ENCODE results near the gene CYP4F3. TPM values are rescaled to one million over a fixed set of nuclear protein-coding genes. Genes with fewer than 3 reads are reported as not detected.

Gene CYP4F3
- total RNA-seq, 1 donor from 2014 or later: 0.41 TPM

DNA sequence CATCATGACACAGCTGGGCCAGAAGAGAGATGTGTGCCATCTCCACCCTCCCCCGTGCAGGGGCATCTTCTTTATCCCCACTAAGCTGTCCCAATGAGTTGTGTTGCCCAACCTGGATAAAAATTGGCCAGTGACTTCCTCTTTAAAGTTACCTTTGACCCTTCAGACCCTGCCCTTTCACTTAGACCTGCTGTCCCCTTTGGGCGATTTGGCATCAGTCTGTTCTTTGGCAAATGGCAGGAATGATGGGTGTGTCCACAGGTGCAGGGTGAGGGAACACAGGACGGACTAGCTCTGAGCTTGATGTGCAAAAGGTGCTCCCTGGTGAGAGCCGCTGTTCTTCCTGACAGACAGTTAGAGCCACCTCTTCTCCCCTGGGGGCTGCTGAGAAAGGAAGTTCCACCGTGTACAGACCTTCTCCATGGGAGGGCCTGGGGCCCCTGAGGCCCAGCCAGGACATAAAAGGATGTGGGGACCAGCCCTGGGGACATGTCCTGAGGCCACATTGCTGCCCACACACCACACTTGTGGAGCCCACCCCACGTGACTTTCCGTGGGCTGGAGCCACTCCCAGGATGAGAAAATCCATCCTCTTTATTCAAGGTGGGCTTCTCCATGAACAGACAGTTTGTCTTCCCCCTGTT lies 23.9 kb upstream of the CYP4F3 start:
- Histone ChIP-seq H3K27me3 (peaks cover 13% of the 10 kb centered on the region), H3K36me3 (no peaks in the 10 kb centered on the region), H3K27ac (no peak overlapping the region), H3K4me3 (no peak overlapping the region), H3K9me3 (no peaks in the 10 kb centered on the region), H3K4me1 (no peaks in the 10 kb centered on the region)
- intact Hi-C loops (cut with DNase I): no loop called here
- ATAC-seq: no peak
- TF ChIP-seq, protein P1, sequence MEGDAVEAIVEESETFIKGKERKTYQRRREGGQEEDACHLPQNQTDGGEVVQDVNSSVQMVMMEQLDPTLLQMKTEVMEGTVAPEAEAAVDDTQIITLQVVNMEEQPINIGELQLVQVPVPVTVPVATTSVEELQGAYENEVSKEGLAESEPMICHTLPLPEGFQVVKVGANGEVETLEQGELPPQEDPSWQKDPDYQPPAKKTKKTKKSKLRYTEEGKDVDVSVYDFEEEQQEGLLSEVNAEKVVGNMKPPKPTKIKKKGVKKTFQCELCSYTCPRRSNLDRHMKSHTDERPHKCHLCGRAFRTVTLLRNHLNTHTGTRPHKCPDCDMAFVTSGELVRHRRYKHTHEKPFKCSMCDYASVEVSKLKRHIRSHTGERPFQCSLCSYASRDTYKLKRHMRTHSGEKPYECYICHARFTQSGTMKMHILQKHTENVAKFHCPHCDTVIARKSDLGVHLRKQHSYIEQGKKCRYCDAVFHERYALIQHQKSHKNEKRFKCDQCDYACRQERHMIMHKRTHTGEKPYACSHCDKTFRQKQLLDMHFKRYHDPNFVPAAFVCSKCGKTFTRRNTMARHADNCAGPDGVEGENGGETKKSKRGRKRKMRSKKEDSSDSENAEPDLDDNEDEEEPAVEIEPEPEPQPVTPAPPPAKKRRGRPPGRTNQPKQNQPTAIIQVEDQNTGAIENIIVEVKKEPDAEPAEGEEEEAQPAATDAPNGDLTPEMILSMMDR (IDR thresholded peaks at IDR 0.05): no peak
- DNase-seq: no peak

DNA sequence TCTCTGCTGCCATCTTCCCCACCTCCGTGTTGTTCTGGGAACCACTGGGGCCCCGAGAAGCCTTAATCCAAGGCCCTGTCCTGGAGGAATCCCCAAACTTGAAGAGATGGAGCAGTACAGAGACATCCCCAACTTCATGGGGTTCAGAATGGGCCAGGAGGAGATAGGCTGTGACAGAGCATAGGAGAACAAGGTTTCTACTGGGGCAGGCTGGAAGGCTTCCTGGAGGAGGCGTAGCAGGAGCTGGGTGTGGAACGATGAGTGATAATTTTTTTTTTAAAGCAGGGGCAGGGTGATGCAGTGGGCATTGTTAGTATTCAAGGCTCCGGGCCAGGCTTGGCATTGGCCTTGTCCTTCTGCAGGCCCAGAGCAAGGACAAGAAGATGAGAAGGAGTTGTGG lies 22.4 kb upstream of the CYP4F3 start:
- Histone ChIP-seq H3K9me3 (no peaks in the 10 kb centered on the region), H3K27me3 (peaks cover 13% of the 10 kb centered on the region), H3K36me3 (no peaks in the 10 kb centered on the region), H3K4me3 (no peak overlapping the region), H3K4me1 (no peaks in the 10 kb centered on the region), H3K27ac (no peak overlapping the region)
- intact Hi-C loops (cut with DNase I): no loop called here
- TF ChIP-seq, protein P1 (IDR thresholded peaks at IDR 0.05): no peak
- DNase-seq (no peak), ATAC-seq (no peak)

DNA sequence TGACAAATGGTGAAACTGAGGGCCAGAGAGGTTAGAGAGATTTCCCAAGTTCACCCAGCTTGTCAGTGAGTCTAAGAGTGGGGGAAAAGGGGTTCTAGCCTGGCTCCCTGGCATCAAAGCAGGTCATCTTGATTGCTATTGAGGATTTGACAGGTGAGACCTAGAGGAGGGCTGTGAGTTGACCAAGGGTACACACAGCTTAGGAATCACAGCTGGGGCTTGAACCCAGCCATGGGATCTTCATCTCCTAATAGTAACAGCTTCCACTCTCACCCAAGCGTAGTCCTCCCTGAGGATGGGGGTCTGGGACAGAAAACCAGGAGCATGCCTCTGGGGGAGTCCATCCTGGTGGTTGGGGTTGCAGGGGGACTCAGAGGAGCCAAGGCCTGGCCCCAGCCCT lies 18.9 kb upstream of the CYP4F3 start:
- Histone ChIP-seq H3K27ac (no peak overlapping the region), H3K27me3 (peaks cover 13% of the 10 kb centered on the region), H3K4me1 (no peaks in the 10 kb centered on the region), H3K9me3 (no peaks in the 10 kb centered on the region), H3K36me3 (no peaks in the 10 kb centered on the region), H3K4me3 (no peak overlapping the region)
- ATAC-seq (no peak), DNase-seq (no peak)
- intact Hi-C loops (cut with DNase I): loop anchor here (10.0 kb wide), 1 partner anchor 563 kb away; the partner anchor contains the start of gene FAM32A
- TF ChIP-seq, protein P1 (IDR thresholded peaks at IDR 0.05): no peak

DNA sequence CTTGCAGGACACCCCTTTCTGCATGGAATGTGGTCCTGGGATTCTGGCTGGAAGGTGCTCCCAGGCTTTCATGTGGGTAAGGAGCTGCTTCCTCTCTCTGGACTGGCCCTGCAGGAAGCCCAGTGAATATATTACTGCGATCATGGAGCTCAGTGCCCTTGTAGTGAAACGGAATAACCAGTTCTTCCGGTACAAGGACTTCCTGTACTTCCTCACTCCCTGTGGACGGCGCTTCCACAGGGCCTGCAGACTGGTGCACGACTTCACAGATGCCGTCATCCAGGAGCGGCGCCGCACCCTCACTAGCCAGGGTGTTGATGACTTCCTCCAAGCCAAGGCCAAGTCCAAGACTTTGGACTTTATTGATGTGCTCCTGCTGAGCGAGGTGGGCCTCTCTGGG lies 17.7 kb upstream of the CYP4F3 start:
- H3K4me1 ChIP-seq: no peaks in the 10 kb centered on the region
- intact Hi-C loops (cut with DNase I): loop anchor here (10.0 kb wide), 1 partner anchor 562 kb away; the partner anchor contains the start of gene FAM32A
- no peak for ATAC-seq
- DNase-seq: no peak
- H3K27ac ChIP-seq: no peak overlapping the region
- no peaks in the 10 kb centered on the region for H3K9me3 ChIP-seq
- TF ChIP-seq, protein P1 (IDR thresholded peaks at IDR 0.05): no peak
- peaks cover 13% of the 10 kb centered on the region for H3K27me3 ChIP-seq
- H3K4me3 ChIP-seq: no peak overlapping the region
- H3K36me3 ChIP-seq: no peaks in the 10 kb centered on the region

DNA sequence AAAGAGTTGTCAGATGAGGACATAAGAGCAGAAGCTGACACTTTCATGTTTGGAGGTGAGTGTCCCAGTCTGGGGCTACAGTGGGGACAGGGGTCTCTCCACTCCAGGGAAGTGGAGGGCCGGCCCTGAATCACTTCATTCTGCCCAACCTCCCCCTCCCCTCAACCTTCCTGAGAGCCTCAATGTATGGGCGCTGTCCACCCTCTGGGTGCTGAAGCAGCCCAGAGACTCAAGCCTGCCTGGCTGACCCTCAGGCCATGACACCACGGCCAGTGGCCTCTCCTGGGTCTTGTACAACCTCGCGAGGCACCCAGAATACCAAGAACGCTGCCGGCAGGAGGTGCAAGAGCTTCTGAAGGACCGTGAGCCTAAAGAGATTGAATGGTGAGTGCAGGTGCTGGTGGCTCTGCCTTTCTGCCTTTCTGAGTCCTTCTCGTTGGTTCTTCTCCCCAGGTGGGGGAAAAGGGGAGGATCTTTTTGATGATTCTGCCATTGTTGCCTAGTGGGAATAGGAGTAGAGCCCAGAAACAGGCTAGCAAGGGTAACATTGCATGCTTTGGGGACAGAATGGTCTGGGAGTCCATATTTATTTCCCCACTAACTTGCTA lies 16.9 kb upstream of the CYP4F3 start:
- Histone ChIP-seq H3K36me3 (no peaks in the 10 kb centered on the region), H3K4me3 (no peak overlapping the region), H3K9me3 (no peaks in the 10 kb centered on the region), H3K4me1 (no peaks in the 10 kb centered on the region), H3K27ac (no peak overlapping the region), H3K27me3 (peaks cover 6% of the 10 kb centered on the region)
- no peak for DNase-seq
- TF ChIP-seq, protein P1 (IDR thresholded peaks at IDR 0.05): no peak
- no peak for ATAC-seq
- intact Hi-C loops (cut with DNase I): loop anchor here (10.0 kb wide), 1 partner anchor 561 kb away; the partner anchor contains the start of gene FAM32A
